Measurements from ENCODE around the gene LYPD6B. TPM values are rescaled to one million over a fixed set of nuclear protein-coding genes. Genes with fewer than 3 reads are reported as not detected.

The LYPD6B gene
- total and polyA plus RNA-seq, 2 donors (not counting 3 experiments of a cell fraction or from before 2014, with no cell fraction given) = not detected

DNA sequence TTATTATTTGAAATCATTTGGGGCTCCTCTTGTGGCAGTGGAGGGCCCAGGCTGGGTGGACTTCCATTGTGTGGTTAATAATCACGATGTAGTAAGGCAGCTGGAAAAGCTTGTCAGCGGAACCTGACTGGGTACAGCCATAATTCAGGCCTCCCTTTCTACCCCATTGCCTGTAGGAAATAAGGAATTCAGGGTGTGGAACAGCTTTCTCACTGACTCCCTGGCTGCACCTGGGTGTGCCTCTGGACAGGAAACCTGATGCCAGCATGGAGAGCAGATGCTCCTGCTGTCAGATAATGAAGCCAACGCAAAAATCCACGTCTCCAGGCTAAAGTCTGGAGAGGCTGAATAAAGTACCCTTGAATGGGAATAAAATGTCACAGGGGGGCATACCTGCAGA is 44.2 kb downstream of the LYPD6B start:
- TF ChIP-seq, protein P1, sequence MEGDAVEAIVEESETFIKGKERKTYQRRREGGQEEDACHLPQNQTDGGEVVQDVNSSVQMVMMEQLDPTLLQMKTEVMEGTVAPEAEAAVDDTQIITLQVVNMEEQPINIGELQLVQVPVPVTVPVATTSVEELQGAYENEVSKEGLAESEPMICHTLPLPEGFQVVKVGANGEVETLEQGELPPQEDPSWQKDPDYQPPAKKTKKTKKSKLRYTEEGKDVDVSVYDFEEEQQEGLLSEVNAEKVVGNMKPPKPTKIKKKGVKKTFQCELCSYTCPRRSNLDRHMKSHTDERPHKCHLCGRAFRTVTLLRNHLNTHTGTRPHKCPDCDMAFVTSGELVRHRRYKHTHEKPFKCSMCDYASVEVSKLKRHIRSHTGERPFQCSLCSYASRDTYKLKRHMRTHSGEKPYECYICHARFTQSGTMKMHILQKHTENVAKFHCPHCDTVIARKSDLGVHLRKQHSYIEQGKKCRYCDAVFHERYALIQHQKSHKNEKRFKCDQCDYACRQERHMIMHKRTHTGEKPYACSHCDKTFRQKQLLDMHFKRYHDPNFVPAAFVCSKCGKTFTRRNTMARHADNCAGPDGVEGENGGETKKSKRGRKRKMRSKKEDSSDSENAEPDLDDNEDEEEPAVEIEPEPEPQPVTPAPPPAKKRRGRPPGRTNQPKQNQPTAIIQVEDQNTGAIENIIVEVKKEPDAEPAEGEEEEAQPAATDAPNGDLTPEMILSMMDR (IDR thresholded peaks at IDR 0.05; ENCODE audit: extremely low read depth in 1 of 2, insufficient read depth in 1 of 2, low read depth in 1 of 2, low read length in 2 of 2) = no peak
- no peak for TF ChIP-seq FOS (IDR thresholded peaks at IDR 0.05; ENCODE audit: borderline replicate concordance, insufficient read depth, low read length)
- TF ChIP-seq, protein P2, sequence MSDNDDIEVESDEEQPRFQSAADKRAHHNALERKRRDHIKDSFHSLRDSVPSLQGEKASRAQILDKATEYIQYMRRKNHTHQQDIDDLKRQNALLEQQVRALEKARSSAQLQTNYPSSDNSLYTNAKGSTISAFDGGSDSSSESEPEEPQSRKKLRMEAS (IDR thresholded peaks at IDR 0.05; ENCODE audit: insufficient read depth, insufficient read length) = no peak
- TF ChIP-seq EZH2 (IDR thresholded peaks at IDR 0.05; ENCODE audit: borderline replicate concordance, low read depth, low read length, severe bottlenecking) = no peak
- TF ChIP-seq POLR2AphosphoS5 (IDR thresholded peaks at IDR 0.05; ENCODE audit: insufficient read depth, low read depth, low read length) = no peak
- TF ChIP-seq MYC (IDR thresholded peaks at IDR 0.05; ENCODE audit: low read depth, low read length) = no peak
- TF ChIP-seq POLR2A (IDR thresholded peaks at IDR 0.05; ENCODE audit: low read depth, low read length) = no peak
- no peak for TF ChIP-seq GATA2 (IDR thresholded peaks at IDR 0.05; ENCODE audit: insufficient read depth, insufficient read length, low read depth, low read length)
- no peak for TF ChIP-seq JUN (IDR thresholded peaks at IDR 0.05; ENCODE audit: borderline replicate concordance, insufficient read depth, insufficient read length, low read depth)
- no TSS peak for BruUV-seq (replicated peaks)
- CTCF ChIA-PET = no interaction called here
- Histone ChIP-seq H2AFZ (ENCODE audit: low read depth, low read length) (no peak overlapping the region), H3K9me1 (replicated peaks; ENCODE audit: control insufficient read depth, extremely low read depth, insufficient read depth, low read length) (no peaks in the 10 kb centered on the region), H3K4me2 (ENCODE audit: insufficient read depth, low read length) (no peak overlapping the region), H3K27me3 (ENCODE audit: control insufficient read depth in 2 of 2, insufficient read depth in 2 of 2, low read length in 2 of 2) (peaks cover 0 to 2% of the 10 kb centered on the region in 2 experiments), H3K27ac (ENCODE audit: insufficient read depth, low read depth, low read length) (no peak overlapping the region), H3K9me3 (replicated peaks; ENCODE audit: control insufficient read depth, insufficient read depth, low read length) (no peaks in the 10 kb centered on the region), H3K79me2 (ENCODE audit: control insufficient read depth, insufficient read depth, low read length) (no peaks in the 10 kb centered on the region), H3K4me3 (replicated peaks in 1 of 3; ENCODE audit: insufficient read depth in 1 of 3, low read depth in 1 of 3, low read length in 3 of 3) (no peak overlapping the region), H3K9ac (replicated peaks; ENCODE audit: extremely low read depth, insufficient read depth, low read length) (no peak overlapping the region), H4K20me1 (replicated peaks; ENCODE audit: control insufficient read depth, extremely low read depth, insufficient read depth, low read length) (no peaks in the 10 kb centered on the region), H3K36me3 (ENCODE audit: control insufficient read depth in 2 of 2, extremely low read depth in 1 of 2, insufficient read depth in 2 of 2, low read length in 2 of 2) (no peaks in the 10 kb centered on the region), H3K4me1 (ENCODE audit: control insufficient read depth, extremely low read depth, insufficient read depth, low read length) (no peaks in the 10 kb centered on the region)
- dilution Hi-C loops (cut with MboI; ENCODE audit: extremely low pct_ligation_motif_present, low sequenced_read_pairs) = no loop called here
- FAIRE-seq (no peak), DNase-seq (ENCODE audit: low read depth, low spot score) (no peak)
- POLR2A ChIA-PET = no interaction called here
- intact Hi-C loops (cut with micrococcal nuclease) = no loop called here

Measured in endothelial cell of umbilical vein (primary cell).